ENCODE measurements around the gene HS3ST3A1. TPM values are rescaled to one million over a fixed set of nuclear protein-coding genes. Genes with fewer than 3 reads are reported as not detected.

Gene HS3ST3A1
- total and polyA plus RNA-seq, 2 of the 8 experiments (the other 6 are each of a cell fraction or from before 2014, with no cell fraction given), result 5.4 to 5.7 TPM

- H3K79me1 ChIP-seq (ENCODE audit: low read depth, low read length), result no peaks in the 10 kb centered on the region
- no peak overlapping the region for H4K5ac ChIP-seq (ENCODE audit: insufficient read length, low read depth, low read length)
- H2BK12ac ChIP-seq (ENCODE audit: low read depth, low read length), result no peak overlapping the region
- H3K4me2 ChIP-seq (ENCODE audit: insufficient read depth in 1 of 2, low read depth in 2 of 2, low read length in 2 of 2), result no peak overlapping the region
- H3K27me3 ChIP-seq (replicated peaks in 1 of 4; ENCODE audit: control insufficient read depth in 3 of 4, extremely low read depth in 1 of 4, insufficient read depth in 3 of 4, low read length in 3 of 4), result no peaks in the 10 kb centered on the region
- no peaks in the 10 kb centered on the region for H3K4me1 ChIP-seq (replicated peaks in 1 of 4; ENCODE audit: control insufficient read depth in 3 of 4, insufficient read depth in 4 of 4, low read length in 3 of 4)
- no peak overlapping the region for H2AK5ac ChIP-seq (ENCODE audit: low read depth, low read length)
- no peak overlapping the region for H2AFZ ChIP-seq (ENCODE audit: low read length)
- no peak overlapping the region for H4K8ac ChIP-seq (ENCODE audit: extremely low read depth, insufficient read depth, low read length)
- POLR2A ChIA-PET (ENCODE audit: partially characterized antibody), result no interaction called here
- no peak overlapping the region for H2BK20ac ChIP-seq (ENCODE audit: low read length)
- H3K9ac ChIP-seq (replicated peaks in 1 of 4; ENCODE audit: extremely low read depth in 1 of 4, low read depth in 3 of 4, low read length in 3 of 4), result no peak overlapping the region
- 0 out of 4 replicates have a peak, but pooled peaks cover 0 to 4% of the 10 kb centered on the region in 2 experiments for H3K9me3 ChIP-seq (ENCODE audit: insufficient read depth in 2 of 2, low read depth in 1 of 2, low read length in 1 of 2)
- H4K20me1 ChIP-seq (replicated peaks in 1 of 2; ENCODE audit: control insufficient read depth in 1 of 2, insufficient read depth in 2 of 2, low read length in 2 of 2), result no peaks in the 10 kb centered on the region
- H3K27ac ChIP-seq (ENCODE audit: low read depth, low read length), result no peak overlapping the region
- H3K4ac ChIP-seq (replicated peaks; ENCODE audit: insufficient read length, low read depth, low read length), result no peak overlapping the region
- no peak overlapping the region for H2BK120ac ChIP-seq (replicated peaks; ENCODE audit: low read depth, low read length)
- H2BK5ac ChIP-seq (ENCODE audit: low read depth, low read length), result no peak overlapping the region
- no peak overlapping the region for H3K23ac ChIP-seq (ENCODE audit: insufficient read length)
- no peak overlapping the region for H3K18ac ChIP-seq (ENCODE audit: extremely low read depth, low read length)
- H3K56ac ChIP-seq (replicated peaks; ENCODE audit: insufficient read length, low read depth, low read length), result no peak overlapping the region
- no peaks in the 10 kb centered on the region for H3K79me2 ChIP-seq (ENCODE audit: control insufficient read depth in 1 of 2, insufficient read depth in 2 of 2, low read length in 2 of 2)
- DNase-seq (ENCODE audit: low read depth in 1 of 2, low spot score in 2 of 2) (no peak), FAIRE-seq (no peak)
- CTCF ChIA-PET (ENCODE audit: partially characterized antibody), result interaction anchor here (1.0 kb wide), 1 partner anchor 11 kb away, joined by 3 read pairs; no protein-coding TSS in a partner anchor
- no peaks in the 10 kb centered on the region for H3K23me2 ChIP-seq (ENCODE audit: low read depth, low read length)
- no peak overlapping the region for H3K14ac ChIP-seq (ENCODE audit: insufficient read length)
- H3K36me3 ChIP-seq (ENCODE audit: control insufficient read depth in 2 of 4, insufficient read depth in 4 of 4, low read length in 3 of 4), result peaks cover 0 to 2% (median 0%) of the 10 kb centered on the region in 4 experiments; a peak in 2 of 8 replicates
- WGBS, 2 experiments (ENCODE audit: extremely low coverage in 1 of 2, insufficient coverage in 1 of 2, insufficient read length in 1 of 2, insufficient replicate concordance in 2 of 2, low coverage in 1 of 2, low lambda C conversion rate in 2 of 2, missing lambda C conversion rate in 1 of 2), result 90% methylated on average over 6 of the region's 6 CpGs; no CpG with 5 or more reads in 1 of the 2 experiments
- H2BK15ac ChIP-seq (ENCODE audit: low read length), result no peak overlapping the region
- H4K91ac ChIP-seq (replicated peaks; ENCODE audit: insufficient read length, low read length), result no peak overlapping the region
- H3K4me3 ChIP-seq (ENCODE audit: extremely low read depth in 1 of 4, insufficient read depth in 2 of 4, low read depth in 3 of 4, low read length in 4 of 4), result no peak overlapping the region
- TF ChIP-seq KDM1A (IDR thresholded peaks at IDR 0.05; ENCODE audit: borderline replicate concordance, low read length) (no peak), SIX5 (IDR thresholded peaks at IDR 0.05; ENCODE audit: low read depth, low read length) (no peak), RAD21 (IDR thresholded peaks at IDR 0.05 in 1 of 2, conservative IDR thresholded peaks at IDR 0.05 in 1 of 2; ENCODE audit: low read depth in 2 of 2, low read length in 2 of 2) (no peak), SP2 (IDR thresholded peaks at IDR 0.05; ENCODE audit: low read length) (no peak), CHD2 (IDR thresholded peaks at IDR 0.05; ENCODE audit: low read length) (no peak), GTF2F1 (IDR thresholded peaks at IDR 0.05; ENCODE audit: borderline replicate concordance, low read depth, low read length) (no peak), TEAD4 (IDR thresholded peaks at IDR 0.05; ENCODE audit: low read depth, low read length) (no peak), SIN3A (conservative IDR thresholded peaks at IDR 0.05 in 1 of 2, IDR thresholded peaks at IDR 0.05 in 1 of 2; ENCODE audit: low read depth in 1 of 2, low read length in 2 of 2) (no peak), BCL11A (IDR thresholded peaks at IDR 0.05; ENCODE audit: low read depth in 2 of 2, low read length in 2 of 2) (no peak), ZNF274 (IDR thresholded peaks at IDR 0.05; ENCODE audit: borderline replicate concordance, extremely low read depth, low read length) (no peak), TBP (IDR thresholded peaks at IDR 0.05; ENCODE audit: low read depth, low read length) (no peak), TAF1 (IDR thresholded peaks at IDR 0.05; ENCODE audit: low read depth, low read length) (no peak), RFX5 (IDR thresholded peaks at IDR 0.05; ENCODE audit: borderline replicate concordance, low read depth, low read length) (no peak)
Measured at GRCh38 chr17:13537871-13538643, 63.7 kb downstream of the HS3ST3A1 start.
